Loucy (cell line): ENCODE measurements around the gene LTBP4.

Source experiments
- EZH2phosphoT487 ChIP-seq: fragments of 200-600 bp; IDR thresholded peaks from 2 replicates; pipeline ENCODE4 v1.6.1; 2018; ENCODE audit warnings: antibody characterized with exemption, mild to moderate bottlenecking, moderate library complexity, borderline replicate concordance
- TF ChIP-seq, protein P1 (sequence below): fragments of 200-600 bp; sonication (generic); conservative IDR thresholded peaks from 2 replicates; pipeline ENCODE4 v1.5.1; 2014; ENCODE audit warnings: mild to moderate bottlenecking, antibody characterized with exemption, low read length

DNA sequence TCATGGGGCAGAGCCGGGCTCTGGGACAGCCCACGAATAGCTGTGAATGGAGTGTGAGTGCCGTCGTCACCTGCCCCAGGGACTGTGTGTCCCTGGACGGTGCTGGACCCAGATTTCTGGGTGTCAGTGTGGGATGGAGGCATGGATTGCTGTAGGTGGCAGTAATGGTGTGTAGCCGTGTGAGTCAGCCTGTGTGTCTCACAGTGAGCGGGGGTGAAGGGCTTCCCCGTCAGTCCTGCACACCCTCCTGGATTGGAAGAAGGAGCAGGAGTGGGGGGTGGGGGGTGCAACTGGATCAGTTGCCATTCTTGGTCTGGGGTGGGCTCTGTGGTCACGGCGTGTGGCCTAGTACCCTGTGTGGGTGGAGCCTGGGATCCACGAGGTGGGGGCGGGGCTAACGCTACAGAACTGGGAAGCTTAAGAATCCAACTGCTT, 6.5 kb upstream of the LTBP4 start:
- TF ChIP-seq, protein P1, sequence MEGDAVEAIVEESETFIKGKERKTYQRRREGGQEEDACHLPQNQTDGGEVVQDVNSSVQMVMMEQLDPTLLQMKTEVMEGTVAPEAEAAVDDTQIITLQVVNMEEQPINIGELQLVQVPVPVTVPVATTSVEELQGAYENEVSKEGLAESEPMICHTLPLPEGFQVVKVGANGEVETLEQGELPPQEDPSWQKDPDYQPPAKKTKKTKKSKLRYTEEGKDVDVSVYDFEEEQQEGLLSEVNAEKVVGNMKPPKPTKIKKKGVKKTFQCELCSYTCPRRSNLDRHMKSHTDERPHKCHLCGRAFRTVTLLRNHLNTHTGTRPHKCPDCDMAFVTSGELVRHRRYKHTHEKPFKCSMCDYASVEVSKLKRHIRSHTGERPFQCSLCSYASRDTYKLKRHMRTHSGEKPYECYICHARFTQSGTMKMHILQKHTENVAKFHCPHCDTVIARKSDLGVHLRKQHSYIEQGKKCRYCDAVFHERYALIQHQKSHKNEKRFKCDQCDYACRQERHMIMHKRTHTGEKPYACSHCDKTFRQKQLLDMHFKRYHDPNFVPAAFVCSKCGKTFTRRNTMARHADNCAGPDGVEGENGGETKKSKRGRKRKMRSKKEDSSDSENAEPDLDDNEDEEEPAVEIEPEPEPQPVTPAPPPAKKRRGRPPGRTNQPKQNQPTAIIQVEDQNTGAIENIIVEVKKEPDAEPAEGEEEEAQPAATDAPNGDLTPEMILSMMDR, result no peak
- TF ChIP-seq EZH2phosphoT487, result no peak
